Fibroblast of lung (primary cell): ENCODE measurements around the gene NUP93.

ENCODE experiments used
- CTCF ChIP-seq, 2 donors: IDR thresholded peaks in 1 of 2; conservative IDR thresholded peaks in 1 of 2; 1 replicate in 1 of 2; 2 replicates in 1 of 2; pipeline ENCODE4 v1.5.1; 2011 to 2012; ENCODE audit warnings: low read length in 2 of 2, control low read depth in 1 of 2, inconsistent platforms in 1 of 2, low read depth in 1 of 2, mild to moderate bottlenecking in 1 of 2
- EZH2 ChIP-seq: IDR thresholded peaks from 2 replicates; pipeline ENCODE4 v1.5.1; 2012; ENCODE audit warnings: low read length, control low read depth, mild to moderate bottlenecking; ENCODE audit errors: missing control alignments

GRCh38 chr16:56830669-56831068, 100.7 kb downstream of the NUP93 start:
- no peak for TF ChIP-seq CTCF (conservative IDR thresholded peaks at IDR 0.05 in 1 of 2, IDR thresholded peaks at IDR 0.05 in 1 of 2; ENCODE audit: low read depth in 1 of 2, low read length in 2 of 2)
- TF ChIP-seq EZH2, result no peak
